ENCODE data around the gene DEFB108B.
"Not testable (repeated sequence)": the region's sequence is repeated elsewhere in the genome, so short reads cannot be mapped to it uniquely, and the experiment has no call there.

DNA sequence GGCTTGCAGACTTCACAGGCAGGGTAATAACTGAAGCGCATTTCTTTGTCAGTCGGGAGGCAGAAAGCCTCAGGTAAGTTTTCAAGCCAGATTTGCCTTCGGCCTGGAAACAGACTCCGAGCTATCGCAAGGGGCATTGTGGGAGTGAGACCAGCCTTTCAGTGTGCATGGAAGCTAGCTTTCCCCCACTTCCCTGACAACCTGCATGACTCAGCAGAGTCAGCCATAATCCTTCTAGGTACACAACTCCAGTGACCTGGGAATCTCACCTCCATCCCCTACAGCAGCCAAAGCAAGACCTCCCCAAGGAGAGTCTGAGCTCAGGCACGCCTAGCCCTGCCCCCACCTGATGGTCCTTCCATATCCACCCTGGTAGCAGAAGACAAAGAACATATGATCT lies 9.7 kb downstream of the DEFB108B start:
- TF ChIP-seq, protein P1, sequence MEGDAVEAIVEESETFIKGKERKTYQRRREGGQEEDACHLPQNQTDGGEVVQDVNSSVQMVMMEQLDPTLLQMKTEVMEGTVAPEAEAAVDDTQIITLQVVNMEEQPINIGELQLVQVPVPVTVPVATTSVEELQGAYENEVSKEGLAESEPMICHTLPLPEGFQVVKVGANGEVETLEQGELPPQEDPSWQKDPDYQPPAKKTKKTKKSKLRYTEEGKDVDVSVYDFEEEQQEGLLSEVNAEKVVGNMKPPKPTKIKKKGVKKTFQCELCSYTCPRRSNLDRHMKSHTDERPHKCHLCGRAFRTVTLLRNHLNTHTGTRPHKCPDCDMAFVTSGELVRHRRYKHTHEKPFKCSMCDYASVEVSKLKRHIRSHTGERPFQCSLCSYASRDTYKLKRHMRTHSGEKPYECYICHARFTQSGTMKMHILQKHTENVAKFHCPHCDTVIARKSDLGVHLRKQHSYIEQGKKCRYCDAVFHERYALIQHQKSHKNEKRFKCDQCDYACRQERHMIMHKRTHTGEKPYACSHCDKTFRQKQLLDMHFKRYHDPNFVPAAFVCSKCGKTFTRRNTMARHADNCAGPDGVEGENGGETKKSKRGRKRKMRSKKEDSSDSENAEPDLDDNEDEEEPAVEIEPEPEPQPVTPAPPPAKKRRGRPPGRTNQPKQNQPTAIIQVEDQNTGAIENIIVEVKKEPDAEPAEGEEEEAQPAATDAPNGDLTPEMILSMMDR (IDR thresholded peaks at IDR 0.05), result not testable (repeated sequence)
- not testable (repeated sequence) for TF ChIP-seq POLR2AphosphoS5, POLR2A, EP300 (IDR thresholded peaks at IDR 0.05)
